Spinal cord (tissue), 10 donors: Measurements from ENCODE around the gene PLA2G4F. TPM values are rescaled to one million over a fixed set of nuclear protein-coding genes. Genes with fewer than 3 reads are reported as not detected.

ENCODE experiments used
- DNase-seq, 6 donors: peaks; one replicate each; pipeline versions ENCODE4 v3.0.0 to v3.0.0-alpha.2; 2013 to 2015; ENCODE audit warnings: low spot score in 6 of 6, low read depth in 4 of 6
- H3K27ac ChIP-seq: one replicate; pipeline ENCODE4 v1.5.1; 2013; ENCODE audit warnings: low read depth, low read length, control low read depth
- H3K27me3 ChIP-seq: one replicate; pipeline ENCODE4 v1.6.1; 2013; ENCODE audit warnings: low read length; ENCODE audit not compliant: control insufficient read depth, insufficient read depth
- H3K36me3 ChIP-seq: one replicate; pipeline ENCODE4 v1.6.1; 2013; ENCODE audit warnings: low read length; ENCODE audit not compliant: control insufficient read depth, insufficient read depth
- H3K4me1 ChIP-seq: one replicate; pipeline ENCODE4 v1.6.1; 2013; ENCODE audit warnings: low read length; ENCODE audit not compliant: control insufficient read depth, insufficient read depth
- H3K4me3 ChIP-seq: one replicate; pipeline ENCODE4 v1.5.1; 2013; ENCODE audit warnings: low read depth, low read length, control low read depth
- H3K9me3 ChIP-seq: one replicate; pipeline ENCODE4 v1.6.1; 2013; ENCODE audit warnings: low read length; ENCODE audit not compliant: control insufficient read depth, insufficient read depth
- WGBS: methylation state at CpG from one replicate; pipeline ENCODE4 v1.1.5; 2013; ENCODE audit warnings: missing lambda C conversion rate; ENCODE audit not compliant: insufficient coverage; 5-methylcytosine and 5-hydroxymethylcytosine counted together
- polyA plus RNA-seq, 2 donors: library from polyadenylated mRNA; unstranded; fragments of 120-200 nt; gene quantifications; one replicate each; pipeline ENCODE4 v1.2.1, GENCODE V29; 2013; ENCODE audit not compliant: insufficient read length in 2 of 2
- total RNA-seq, 2 donors: library from RNA; depleted of rRNA in 1 of 2; stranded (reverse); fragments of 120-200 nt in 1 of 2; fragments of >200 nt in 1 of 2; gene quantifications; one replicate each; pipeline versions ENCODE4 v1.2.3 to v1.2.4, GENCODE V29; 2013 to 2014
- donor health status: healthy.

The PLA2G4F gene
- total and polyA plus RNA-seq, 4 donors, result 0.11 to 0.25 (median 0.21) TPM; not detected in 1

- no peaks in the 10 kb centered on the region for H3K9me3 ChIP-seq
- H3K4me3 ChIP-seq, result no peak overlapping the region
- H3K27ac ChIP-seq, result no peak overlapping the region
- DNase-seq, result peak in 2 of 6 donors; percentile 81 to 82
- H3K36me3 ChIP-seq, result no peaks in the 10 kb centered on the region
- no peaks in the 10 kb centered on the region for H3K27me3 ChIP-seq
- H3K4me1 ChIP-seq, result peaks cover 4% of the 10 kb centered on the region
- WGBS, result 29% methylated on average over 4 of the region's 7 CpGs
Observed at GRCh38 chr15:42107473-42107872, 49.0 kb downstream of the PLA2G4F start.

- Histone ChIP-seq H3K36me3 (no peaks in the 10 kb centered on the region), H3K4me1 (peaks cover 4% of the 10 kb centered on the region), H3K4me3 (no peak overlapping the region), H3K27me3 (no peaks in the 10 kb centered on the region), H3K27ac (no peak overlapping the region), H3K9me3 (no peaks in the 10 kb centered on the region)
- DNase-seq, result no peak
- 82% methylated on average over 3 of the region's 5 CpGs for WGBS
Observed at GRCh38 chr15:42106288-42106687, 50.1 kb downstream of the PLA2G4F start.

- H3K4me3 ChIP-seq, result no peak overlapping the region
- WGBS, result 97% methylated on average over 8 of the region's 11 CpGs
- no peaks in the 10 kb centered on the region for H3K36me3 ChIP-seq
- H3K4me1 ChIP-seq, result peaks cover 4% of the 10 kb centered on the region
- no peak for DNase-seq
- H3K9me3 ChIP-seq, result no peaks in the 10 kb centered on the region
- H3K27me3 ChIP-seq, result no peaks in the 10 kb centered on the region
- H3K27ac ChIP-seq, result no peak overlapping the region
Observed at GRCh38 chr15:42104095-42104891, 52.1 kb downstream of the PLA2G4F start.

GRCh38 chr15:42102646-42103235 lies 53.7 kb downstream of the PLA2G4F start:
- WGBS, result 60% methylated on average over 2 of the region's 6 CpGs
- DNase-seq, result no peak
- Histone ChIP-seq H3K27me3 (no peaks in the 10 kb centered on the region), H3K36me3 (no peaks in the 10 kb centered on the region), H3K9me3 (no peaks in the 10 kb centered on the region), H3K4me1 (peaks cover 4% of the 10 kb centered on the region), H3K27ac (no peak overlapping the region), H3K4me3 (no peak overlapping the region)

GRCh38 chr15:42101861-42102260 lies 54.6 kb downstream of the PLA2G4F start:
- Histone ChIP-seq H3K4me3 (no peak overlapping the region), H3K27me3 (no peaks in the 10 kb centered on the region), H3K36me3 (no peaks in the 10 kb centered on the region), H3K4me1 (no peaks in the 10 kb centered on the region), H3K27ac (no peak overlapping the region), H3K9me3 (no peaks in the 10 kb centered on the region)
- DNase-seq, result no peak
- WGBS, result no CpG with 5 or more reads among the region's 1 CpG

- Histone ChIP-seq H3K9me3 (no peaks in the 10 kb centered on the region), H3K27me3 (no peaks in the 10 kb centered on the region), H3K36me3 (no peaks in the 10 kb centered on the region), H3K4me1 (no peaks in the 10 kb centered on the region), H3K4me3 (no peak overlapping the region), H3K27ac (no peak overlapping the region)
- 94% methylated on average over 6 of the region's 8 CpGs for WGBS
- no peak for DNase-seq
Observed at GRCh38 chr15:42100021-42100800, 56.2 kb downstream of the PLA2G4F start.

GRCh38 chr15:42097018-42097417 lies 59.4 kb downstream of the PLA2G4F start:
- H3K27ac ChIP-seq, result no peak overlapping the region
- H3K4me3 ChIP-seq, result no peak overlapping the region
- H3K9me3 ChIP-seq, result no peaks in the 10 kb centered on the region
- no peak for DNase-seq
- H3K4me1 ChIP-seq, result peaks cover 8% of the 10 kb centered on the region
- no peaks in the 10 kb centered on the region for H3K27me3 ChIP-seq
- H3K36me3 ChIP-seq, result no peaks in the 10 kb centered on the region
- 91% methylated on average over 3 of the region's 5 CpGs for WGBS

GRCh38 chr15:42094512-42094963 lies 61.9 kb downstream of the PLA2G4F start, which contains the start of gene PLA2G4D:
Gene PLA2G4D (minus strand): TSS chr15:42094562. CDS start chr15:42094459, 103 bp downstream.
- 72% methylated on average over 6 of the region's 6 CpGs for whole genome bisulfite sequencing
- no peaks in the 10 kb centered on the region for H3K9me3 ChIP-seq

GRCh38 chr15:42093966-42094365 lies 62.5 kb downstream of the PLA2G4F start:
- no peaks in the 10 kb centered on the region for H3K36me3 ChIP-seq
- no peak for DNase-seq
- no peaks in the 10 kb centered on the region for H3K27me3 ChIP-seq
- H3K9me3 ChIP-seq, result no peaks in the 10 kb centered on the region
- peaks cover 8% of the 10 kb centered on the region for H3K4me1 ChIP-seq
- 93% methylated on average over 3 of the region's 7 CpGs for WGBS
- no peak overlapping the region for H3K27ac ChIP-seq
- H3K4me3 ChIP-seq, result no peak overlapping the region

More at GRCh38 chr15:42094512-42094963, 61.9 kb downstream of the PLA2G4F start, which contains the start of gene PLA2G4D:
- H3K27me3 ChIP-seq, result no peaks in the 10 kb centered on the region
- H3K36me3 ChIP-seq, result no peaks in the 10 kb centered on the region
- H3K4me1 ChIP-seq, result peaks cover 8% of the 10 kb centered on the region
- no peak within 1 kb of the TSS for H3K27ac ChIP-seq
- no peak for DNase-seq
- H3K4me3 ChIP-seq, result no peak within 1 kb of the TSS
